ENCODE measurements around the gene UNC79.
"Not testable (repeated sequence)": the region's sequence is repeated elsewhere in the genome, so short reads cannot be mapped to it uniquely, and the experiment has no call there.

UNC79 gene

DNA sequence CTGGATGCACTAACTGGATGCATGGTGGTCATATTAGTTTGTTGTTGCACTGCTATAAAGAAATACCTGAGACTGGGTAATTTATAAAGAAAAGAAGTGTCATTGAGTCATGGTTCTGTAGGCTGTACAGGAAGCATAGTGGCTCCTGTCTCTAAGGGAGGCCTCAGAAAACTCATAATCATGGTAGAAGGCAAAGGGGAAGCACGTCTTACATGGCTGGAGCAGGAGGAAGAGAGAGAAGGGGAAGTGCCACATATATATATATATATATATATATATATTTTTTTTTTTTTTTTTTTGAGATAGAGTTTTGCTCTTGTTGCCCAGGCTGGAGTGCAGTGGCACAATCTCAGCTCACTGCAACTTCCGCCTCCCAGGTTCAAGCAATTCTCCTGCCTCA, 62.9 kb downstream of the UNC79 start:
- not testable (repeated sequence) for DNase-seq (ENCODE audit: low read depth)

- peak; percentile 6 for DNase-seq (ENCODE audit: low read depth)
Measured at GRCh38 chr14:93496856-93497741, 66.4 kb downstream of the UNC79 start.

DNA sequence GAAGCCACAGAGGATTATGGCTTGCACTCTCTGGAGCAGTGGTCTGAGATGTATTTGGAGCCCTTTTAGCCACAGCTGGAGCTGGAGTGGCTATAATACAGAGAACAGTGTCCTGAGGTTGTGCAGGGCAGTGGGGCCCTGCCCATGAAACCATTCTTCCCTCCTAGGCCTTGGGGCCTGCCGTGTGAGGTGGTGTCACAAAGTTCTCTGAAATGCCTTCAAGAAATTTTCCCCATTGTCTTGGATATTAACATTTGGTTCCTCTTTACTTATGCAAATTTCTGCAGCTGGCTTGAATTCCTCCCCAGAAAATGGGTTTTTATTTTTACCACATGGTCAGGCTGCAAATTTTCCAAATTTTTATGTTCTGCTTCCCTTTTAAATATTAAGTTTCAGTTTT, 79.3 kb downstream of the UNC79 start:
- no peak for DNase-seq (ENCODE audit: low read depth)

GRCh38 chr14:93511001-93511400, 80.3 kb downstream of the UNC79 start:
- DNase-seq (ENCODE audit: low read depth) = no peak

GRCh38 chr14:93520053-93520607, 89.4 kb downstream of the UNC79 start:
- DNase-seq (ENCODE audit: low read depth) = no peak

DNA sequence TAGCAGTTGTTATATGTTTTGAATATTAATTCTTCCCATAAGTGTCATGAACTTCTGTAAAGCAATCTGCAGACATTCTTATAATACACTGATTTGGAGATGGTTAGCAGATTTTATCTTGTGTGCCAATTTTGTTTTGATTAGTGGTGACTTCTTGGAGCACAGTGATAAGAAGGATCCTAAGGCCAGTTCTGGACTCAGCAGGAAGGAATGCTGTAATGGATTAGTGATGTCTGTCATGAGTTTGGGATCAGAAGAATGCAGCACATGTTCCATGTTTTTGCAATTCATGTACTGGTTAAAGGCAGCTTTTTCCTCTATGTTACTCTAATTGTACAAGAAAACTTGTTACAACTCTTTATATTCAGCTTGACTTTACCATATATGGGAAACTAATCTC, 91.5 kb downstream of the UNC79 start:
- DNase-seq (ENCODE audit: low read depth) = peak; percentile 8

- DNase-seq (ENCODE audit: low read depth) = not testable (repeated sequence)
Measured at GRCh38 chr14:93525216-93525615, 94.5 kb downstream of the UNC79 start.

DNA sequence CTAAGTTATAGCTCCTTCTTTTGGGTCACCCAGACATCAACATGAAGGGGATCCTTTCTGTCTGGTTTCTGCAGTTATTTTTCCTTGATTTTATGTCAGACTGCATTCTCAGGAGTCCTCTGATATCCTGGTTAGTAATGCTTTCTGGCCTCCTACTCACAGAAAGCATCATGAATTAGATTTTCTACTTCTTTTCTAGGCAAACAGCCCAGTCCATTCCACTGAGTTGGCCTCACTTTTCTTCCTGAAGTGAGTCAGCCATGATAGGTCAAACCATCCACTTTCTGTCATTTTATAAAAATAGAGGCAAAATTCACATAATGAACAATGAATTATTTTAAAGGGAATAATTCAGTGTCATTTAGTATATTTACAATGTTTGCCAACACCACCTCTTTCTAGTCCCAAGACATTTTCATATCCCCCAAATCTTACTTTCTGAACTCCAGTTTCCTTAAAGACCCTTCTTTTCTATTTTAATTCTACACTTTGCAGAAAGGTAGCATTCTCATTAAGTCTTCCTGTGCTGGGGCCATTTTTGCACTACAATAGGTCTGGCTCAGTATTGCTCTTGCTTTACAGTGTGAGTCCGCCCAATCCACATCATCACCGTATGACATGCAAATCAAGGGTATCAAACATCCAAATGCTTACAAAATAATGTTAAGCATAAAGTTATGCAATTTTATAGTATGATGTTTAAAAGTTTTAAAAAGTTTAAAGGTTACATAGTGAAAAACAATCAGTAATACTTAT, 95.1 kb downstream of the UNC79 start:
- peak; percentile 19 for DNase-seq (ENCODE audit: low read depth)

- no peak for DNase-seq (ENCODE audit: low read depth)
Measured at GRCh38 chr14:93527203-93527607, 96.5 kb downstream of the UNC79 start.

DNA sequence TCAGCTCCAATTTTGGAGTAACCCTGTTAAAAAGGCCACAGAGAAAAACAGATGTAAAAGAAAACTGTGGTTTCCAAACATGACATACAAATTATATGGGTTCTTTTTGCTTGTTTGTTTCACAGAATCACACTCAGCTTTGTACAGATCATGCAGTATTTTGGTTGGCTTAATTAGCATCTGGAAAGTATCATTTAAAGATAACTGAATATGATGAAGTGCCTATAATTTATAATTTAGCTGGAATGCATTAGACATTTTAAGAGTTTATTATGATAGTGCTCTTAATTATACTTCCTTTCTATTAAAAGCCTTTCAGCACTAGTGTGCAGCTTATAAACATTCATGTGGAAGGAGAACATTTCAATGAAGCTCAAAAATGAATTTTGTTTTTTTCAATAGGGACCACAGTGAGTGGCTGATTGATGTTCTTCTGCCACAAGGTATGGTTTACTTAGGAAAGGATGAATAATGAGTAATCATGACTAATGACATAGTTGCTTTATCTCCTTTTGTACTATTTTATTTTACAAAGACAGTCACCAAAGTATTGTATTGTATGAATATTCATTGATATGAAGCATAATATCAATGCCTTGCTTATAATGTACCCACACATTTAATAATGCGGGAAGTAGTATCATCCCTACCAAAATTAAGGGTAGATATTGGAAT, 98.3 kb downstream of the UNC79 start:
- DNase-seq (ENCODE audit: low read depth) = no peak

DNA sequence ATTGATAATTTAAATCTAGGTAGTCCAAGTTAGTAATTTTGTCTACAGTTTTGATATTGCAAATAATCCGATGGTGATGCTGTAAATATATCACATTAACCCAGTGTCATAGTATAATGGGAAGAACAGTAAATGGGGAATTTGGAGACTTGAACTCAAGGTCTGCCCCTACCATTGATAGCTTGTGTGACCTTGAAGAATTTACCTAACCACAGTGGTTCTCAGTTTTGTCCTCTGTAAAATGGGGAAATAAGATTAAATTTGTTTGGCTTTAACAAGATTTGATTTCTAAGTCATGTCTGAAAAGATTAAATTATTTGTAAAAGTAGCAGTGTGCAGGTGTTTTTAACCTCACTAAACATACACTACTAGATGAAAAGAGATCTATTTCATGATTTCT, 100.9 kb downstream of the UNC79 start:
- no peak for DNase-seq (ENCODE audit: low read depth)

DNA sequence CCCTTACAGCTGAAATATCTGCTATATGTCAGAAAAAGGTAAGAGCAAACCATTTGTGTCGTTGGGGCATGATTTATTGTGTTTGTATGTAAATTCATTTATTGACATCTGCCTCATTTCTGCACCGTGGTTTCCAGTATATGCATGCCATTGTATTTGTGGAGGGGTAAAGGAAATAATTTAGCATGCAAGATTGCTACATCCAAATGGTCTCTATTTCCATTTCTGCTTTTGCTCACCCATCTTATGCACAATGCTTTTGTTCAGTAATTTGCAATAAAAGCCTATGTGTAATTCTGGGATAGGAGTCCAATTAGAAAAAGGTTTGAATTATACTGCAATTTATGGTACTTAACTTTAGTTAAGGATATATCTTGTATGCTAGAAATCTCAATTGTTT, 101.8 kb downstream of the UNC79 start:
- DNase-seq (ENCODE audit: low read depth) = no peak

DNA sequence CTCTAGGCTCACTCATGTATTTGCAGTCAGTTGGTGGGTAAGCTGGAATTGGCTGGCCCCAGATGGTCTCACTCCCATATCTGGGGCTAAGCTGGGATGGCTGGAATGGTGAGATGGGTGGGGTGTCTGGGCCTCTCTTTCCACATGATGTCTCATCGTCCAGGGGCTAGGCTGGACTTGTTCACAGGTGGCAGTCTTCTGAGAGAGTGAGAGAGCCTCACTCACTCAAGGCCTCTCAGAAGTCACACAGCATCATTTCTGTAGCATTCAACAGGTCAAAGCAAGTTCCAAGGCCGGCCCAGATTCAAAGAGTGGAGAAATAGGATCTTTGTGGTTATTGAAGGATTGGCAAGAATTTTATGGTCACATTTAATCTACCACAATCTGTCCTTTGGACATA, 102.7 kb downstream of the UNC79 start:
- DNase-seq (ENCODE audit: low read depth) = no peak

- no peak for DNase-seq (ENCODE audit: low read depth)
Measured at GRCh38 chr14:93533842-93534241, 103.1 kb downstream of the UNC79 start.

GRCh38 chr14:93535537-93535936, 104.8 kb downstream of the UNC79 start:
- no peak for DNase-seq (ENCODE audit: low read depth)

- DNase-seq (ENCODE audit: low read depth) = peak; percentile 3
Measured at GRCh38 chr14:93536945-93537344, 106.2 kb downstream of the UNC79 start.

DNA sequence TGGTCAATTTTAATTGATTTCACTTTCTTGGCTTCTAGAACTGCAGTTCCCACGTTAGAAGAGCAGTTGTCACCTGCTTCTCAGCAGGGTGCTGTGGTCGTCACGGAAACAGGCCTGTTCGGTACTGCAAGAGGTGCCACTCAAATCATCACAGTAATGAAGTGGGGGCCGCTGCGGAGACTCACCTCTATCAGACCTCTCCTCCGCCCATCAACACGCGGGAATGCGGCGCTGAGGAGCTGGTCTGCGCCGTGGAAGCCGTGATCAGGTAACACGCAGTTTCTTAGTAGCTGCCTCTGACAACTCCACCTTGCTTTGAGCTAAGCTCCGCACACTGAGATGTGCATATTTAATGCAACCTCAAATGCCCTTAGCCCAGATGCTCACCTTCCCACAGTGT, 107.2 kb downstream of the UNC79 start:
- no peak for DNase-seq (ENCODE audit: low read depth)

GRCh38 chr14:93538413-93538812, 107.7 kb downstream of the UNC79 start:
- peak; percentile 7 for DNase-seq (ENCODE audit: low read depth)

- DNase-seq (ENCODE audit: low read depth) = no peak
Measured at GRCh38 chr14:93540235-93540634, 109.5 kb downstream of the UNC79 start.

- DNase-seq (ENCODE audit: low read depth) = peak; percentile 20
Measured at GRCh38 chr14:93543766-93544165, 113.0 kb downstream of the UNC79 start.

GRCh38 chr14:93544212-93544611, 113.5 kb downstream of the UNC79 start:
- DNase-seq (ENCODE audit: low read depth) = no peak

DNA sequence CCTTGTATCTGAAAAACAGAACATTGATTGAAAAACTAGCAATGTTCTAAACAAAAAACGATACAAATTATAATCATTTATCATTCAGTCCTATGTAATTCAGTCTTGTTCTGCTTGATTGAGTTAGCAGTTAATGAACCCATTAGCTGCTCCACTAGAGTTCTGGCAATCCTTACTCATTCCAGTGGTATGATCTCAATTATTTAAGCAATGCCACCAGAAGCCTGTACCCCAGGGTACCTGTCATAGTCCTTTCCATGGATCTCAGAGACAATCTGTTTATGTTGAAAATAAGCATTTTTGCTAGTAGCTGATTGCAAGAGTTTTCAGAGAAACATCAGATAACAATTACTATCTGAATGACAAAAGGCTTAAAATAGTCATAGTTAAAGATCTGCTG, 115.9 kb downstream of the UNC79 start:
- DNase-seq (ENCODE audit: low read depth) = no peak
